ENCODE measurements around the gene CYP4F22. TPM values are rescaled to one million over a fixed set of nuclear protein-coding genes. Genes with fewer than 3 reads are reported as not detected.

The CYP4F22 gene
- total RNA-seq, 2 donors from 2014 or later, result not detected

GRCh38 chr19:15466851-15467733, 41.2 kb upstream of the CYP4F22 start:
- no peak overlapping the region for H3K27ac ChIP-seq
- DNase-seq, result no peak
- H3K4me3 ChIP-seq, result no peak overlapping the region
- no peak for TF ChIP-seq POLR2A (IDR thresholded peaks at IDR 0.05)
- TF ChIP-seq, protein P1, sequence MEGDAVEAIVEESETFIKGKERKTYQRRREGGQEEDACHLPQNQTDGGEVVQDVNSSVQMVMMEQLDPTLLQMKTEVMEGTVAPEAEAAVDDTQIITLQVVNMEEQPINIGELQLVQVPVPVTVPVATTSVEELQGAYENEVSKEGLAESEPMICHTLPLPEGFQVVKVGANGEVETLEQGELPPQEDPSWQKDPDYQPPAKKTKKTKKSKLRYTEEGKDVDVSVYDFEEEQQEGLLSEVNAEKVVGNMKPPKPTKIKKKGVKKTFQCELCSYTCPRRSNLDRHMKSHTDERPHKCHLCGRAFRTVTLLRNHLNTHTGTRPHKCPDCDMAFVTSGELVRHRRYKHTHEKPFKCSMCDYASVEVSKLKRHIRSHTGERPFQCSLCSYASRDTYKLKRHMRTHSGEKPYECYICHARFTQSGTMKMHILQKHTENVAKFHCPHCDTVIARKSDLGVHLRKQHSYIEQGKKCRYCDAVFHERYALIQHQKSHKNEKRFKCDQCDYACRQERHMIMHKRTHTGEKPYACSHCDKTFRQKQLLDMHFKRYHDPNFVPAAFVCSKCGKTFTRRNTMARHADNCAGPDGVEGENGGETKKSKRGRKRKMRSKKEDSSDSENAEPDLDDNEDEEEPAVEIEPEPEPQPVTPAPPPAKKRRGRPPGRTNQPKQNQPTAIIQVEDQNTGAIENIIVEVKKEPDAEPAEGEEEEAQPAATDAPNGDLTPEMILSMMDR (IDR thresholded peaks at IDR 0.05), result no peak
- no peaks in the 10 kb centered on the region for H3K9me3 ChIP-seq
- no peaks in the 10 kb centered on the region for H3K36me3 ChIP-seq (replicated peaks in 1 of 2; ENCODE audit: insufficient read depth in 1 of 2, low read depth in 2 of 2)
- no peak for ATAC-seq
- H3K4me1 ChIP-seq, result peaks cover 8% of the 10 kb centered on the region
- intact Hi-C loops (cut with DNase I), result no loop called here
- 29 to 46% methylated on average over 8 of the region's 8 CpGs for WGBS, 2 donors
- peaks cover 0 to 24% of the 10 kb centered on the region in 2 donors for H3K27me3 ChIP-seq

- no peaks in the 10 kb centered on the region for H3K36me3 ChIP-seq (replicated peaks in 1 of 2; ENCODE audit: insufficient read depth in 1 of 2, low read depth in 2 of 2)
- ATAC-seq (no peak), DNase-seq (no peak)
- peaks cover 0 to 24% of the 10 kb centered on the region in 2 donors for H3K27me3 ChIP-seq
- WGBS, 2 donors, result 72 to 83% methylated on average over 5 to 6 of the region's 6 CpGs
- no peaks in the 10 kb centered on the region for H3K9me3 ChIP-seq
- TF ChIP-seq, protein P1 (IDR thresholded peaks at IDR 0.05), result no peak
- TF ChIP-seq POLR2A (IDR thresholded peaks at IDR 0.05), result no peak
- H3K4me1 ChIP-seq, result peaks cover 8% of the 10 kb centered on the region
- no peak overlapping the region for H3K27ac ChIP-seq
- H3K4me3 ChIP-seq, result no peak overlapping the region
- intact Hi-C loops (cut with DNase I), result no loop called here
These were observed 40.6 kb upstream of the CYP4F22 start for GRCh38 chr19:15467734-15468214.

DNA sequence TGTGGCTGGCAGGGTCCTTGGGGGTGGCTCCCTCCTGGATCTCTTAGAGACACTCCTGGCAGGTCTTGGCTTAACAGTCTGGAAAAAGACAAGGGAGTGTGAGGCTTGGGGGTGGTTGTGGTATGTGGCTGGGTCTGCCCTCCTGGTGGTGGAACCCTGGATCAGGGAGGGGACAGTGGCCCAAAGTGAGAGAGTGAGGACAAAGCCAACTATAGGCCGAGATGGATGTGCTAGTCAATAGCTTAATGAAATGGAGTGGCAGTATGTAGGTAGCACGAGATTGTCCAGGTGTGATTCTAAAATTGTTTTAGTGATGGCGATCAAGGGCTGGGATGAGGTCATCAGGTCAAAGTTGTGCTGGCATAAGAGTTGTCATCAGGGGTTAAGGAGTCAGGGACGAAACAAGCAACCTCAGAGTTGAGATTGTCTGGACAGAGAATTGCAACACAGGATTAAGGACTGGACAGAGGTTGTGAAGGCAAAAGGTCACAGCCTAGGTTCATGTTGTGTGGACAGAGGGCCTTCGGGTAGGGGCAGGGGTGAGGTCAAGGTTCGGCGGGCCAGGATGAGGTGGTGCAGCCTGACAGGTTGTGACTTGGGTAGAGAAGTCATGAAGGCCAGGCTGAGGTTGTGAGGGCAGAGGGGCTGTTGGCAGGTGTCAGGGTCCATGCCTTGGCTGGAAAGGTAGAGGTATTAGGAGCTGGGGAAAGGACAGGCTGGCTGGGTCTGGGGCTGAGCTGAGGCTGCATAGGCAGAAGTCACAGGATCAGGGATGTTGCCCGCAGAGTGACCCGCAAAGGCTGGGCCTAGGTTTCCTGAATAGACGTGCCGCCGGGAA, 39.4 kb upstream of the CYP4F22 start:
- peaks cover 0 to 24% of the 10 kb centered on the region in 2 donors for H3K27me3 ChIP-seq
- DNase-seq, result no peak

GRCh38 chr19:15469513-15470297, 38.6 kb upstream of the CYP4F22 start:
- WGBS, 2 donors, result 1 to 6% methylated on average over 10 to 60 of the region's 65 CpGs
- H3K9me3 ChIP-seq, result no peaks in the 10 kb centered on the region
- peaks cover 0 to 19% of the 10 kb centered on the region in 2 donors for H3K27me3 ChIP-seq
- intact Hi-C loops (cut with DNase I), result no loop called here
- ATAC-seq, result no peak
- no peak for TF ChIP-seq POLR2A (IDR thresholded peaks at IDR 0.05)
- TF ChIP-seq, protein P1 (IDR thresholded peaks at IDR 0.05), result no peak
- H3K36me3 ChIP-seq (replicated peaks in 1 of 2; ENCODE audit: insufficient read depth in 1 of 2, low read depth in 2 of 2), result no peaks in the 10 kb centered on the region
- no peak for DNase-seq
- no peak overlapping the region for H3K4me3 ChIP-seq
- H3K4me1 ChIP-seq, result peaks cover 8% of the 10 kb centered on the region
- H3K27ac ChIP-seq, result no peak overlapping the region

More for the DNA sequence above, 39.4 kb upstream of the CYP4F22 start:
- Histone ChIP-seq H3K4me1 (peaks cover 8% of the 10 kb centered on the region), H3K4me3 (no peak overlapping the region), H3K27ac (no peak overlapping the region), H3K36me3 (replicated peaks in 1 of 2; ENCODE audit: insufficient read depth in 1 of 2, low read depth in 2 of 2) (no peaks in the 10 kb centered on the region), H3K9me3 (no peaks in the 10 kb centered on the region)
- TF ChIP-seq POLR2A (IDR thresholded peaks at IDR 0.05), result no peak
- TF ChIP-seq, protein P1 (IDR thresholded peaks at IDR 0.05), result no peak
- ATAC-seq, result no peak
- 45 to 55% methylated on average over 12 of the region's 12 CpGs for WGBS, 2 donors
- intact Hi-C loops (cut with DNase I), result no loop called here

All from body of pancreas (tissue), 4 donors.